Endothelial cell of umbilical vein (primary cell): ENCODE results near the gene RAD1.

ENCODE experiments used
- EZH2 ChIP-seq: IDR thresholded peaks from 2 replicates; pipeline ENCODE4 v1.6.1; 2012; ENCODE audit warnings: borderline replicate concordance, low read depth, mild to moderate bottlenecking, moderate library complexity, low read length, inconsistent platforms; ENCODE audit not compliant: severe bottlenecking
- FOS ChIP-seq: IDR thresholded peaks from 2 replicates; pipeline ENCODE4 v1.6.1; 2011; ENCODE audit warnings: mild to moderate bottlenecking, low read length, moderate library complexity, borderline replicate concordance; ENCODE audit not compliant: insufficient read depth
- GATA2 ChIP-seq: IDR thresholded peaks from 2 replicates; pipeline ENCODE4 v1.7.0; 2011; ENCODE audit warnings: low read depth, mild to moderate bottlenecking, moderate library complexity, mixed read lengths, low read length; ENCODE audit not compliant: insufficient read length, insufficient read depth
- MYC ChIP-seq: IDR thresholded peaks from one replicate; pipeline ENCODE4 v1.6.1; 2011; ENCODE audit warnings: mild to moderate bottlenecking, low read depth, low read length
- POLR2A ChIP-seq: IDR thresholded peaks from 2 replicates; pipeline ENCODE4 v1.6.1; 2012; ENCODE audit warnings: low read depth, mild to moderate bottlenecking, control low read depth, low read length
- POLR2AphosphoS5 ChIP-seq: IDR thresholded peaks from 2 replicates; pipeline ENCODE4 v1.6.1; 2012; ENCODE audit warnings: low read depth, mild to moderate bottlenecking, control low read depth, low read length, moderate library complexity; ENCODE audit not compliant: insufficient read depth
- TF ChIP-seq, protein P1 (sequence below): IDR thresholded peaks from 2 replicates; pipeline ENCODE4 v1.6.1; 2011; ENCODE audit not compliant: insufficient read depth, insufficient read length
- TF ChIP-seq, protein P2 (sequence below), 2 donors: IDR thresholded peaks; 1 replicate in 1 of 2; 2 replicates in 1 of 2; pipeline ENCODE4 v1.5.1; 2011; ENCODE audit warnings: low read length in 2 of 2, mild to moderate bottlenecking in 2 of 2, moderate library complexity in 2 of 2, control low read depth in 1 of 2, inconsistent platforms in 1 of 2, low read depth in 1 of 2; ENCODE audit not compliant: insufficient read depth in 1 of 2; ENCODE audit errors: extremely low read depth in 1 of 2

DNA sequence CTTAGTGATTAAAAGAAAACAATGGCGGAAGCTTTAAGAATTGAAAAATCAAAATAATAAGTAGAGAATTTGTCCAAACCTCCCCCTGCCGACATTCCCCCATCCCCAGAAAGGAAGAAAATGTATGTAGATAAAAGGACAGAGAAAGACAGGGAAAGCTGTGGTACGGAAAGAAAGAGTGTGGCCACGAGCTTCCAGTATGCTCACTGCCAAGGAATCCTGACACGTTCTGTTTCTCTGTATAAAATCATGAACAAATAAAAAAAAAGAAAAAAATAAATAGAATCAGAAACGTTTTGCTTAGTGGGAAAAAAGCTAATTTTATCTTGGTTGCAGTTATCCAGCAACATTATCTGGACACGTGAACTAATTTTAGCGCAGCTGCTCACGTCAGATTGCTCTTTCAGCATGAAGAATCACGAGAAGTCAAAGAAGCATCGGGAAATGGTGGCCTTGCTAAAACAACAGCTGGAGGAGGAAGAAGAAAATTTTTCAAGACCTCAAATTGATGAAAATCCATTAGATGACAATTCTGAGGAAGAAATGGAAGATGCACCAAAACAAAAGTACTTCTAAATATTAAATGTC, 29.2 kb upstream of the RAD1 start:
- TF ChIP-seq, protein P1, sequence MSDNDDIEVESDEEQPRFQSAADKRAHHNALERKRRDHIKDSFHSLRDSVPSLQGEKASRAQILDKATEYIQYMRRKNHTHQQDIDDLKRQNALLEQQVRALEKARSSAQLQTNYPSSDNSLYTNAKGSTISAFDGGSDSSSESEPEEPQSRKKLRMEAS, result no peak
- TF ChIP-seq, protein P2, sequence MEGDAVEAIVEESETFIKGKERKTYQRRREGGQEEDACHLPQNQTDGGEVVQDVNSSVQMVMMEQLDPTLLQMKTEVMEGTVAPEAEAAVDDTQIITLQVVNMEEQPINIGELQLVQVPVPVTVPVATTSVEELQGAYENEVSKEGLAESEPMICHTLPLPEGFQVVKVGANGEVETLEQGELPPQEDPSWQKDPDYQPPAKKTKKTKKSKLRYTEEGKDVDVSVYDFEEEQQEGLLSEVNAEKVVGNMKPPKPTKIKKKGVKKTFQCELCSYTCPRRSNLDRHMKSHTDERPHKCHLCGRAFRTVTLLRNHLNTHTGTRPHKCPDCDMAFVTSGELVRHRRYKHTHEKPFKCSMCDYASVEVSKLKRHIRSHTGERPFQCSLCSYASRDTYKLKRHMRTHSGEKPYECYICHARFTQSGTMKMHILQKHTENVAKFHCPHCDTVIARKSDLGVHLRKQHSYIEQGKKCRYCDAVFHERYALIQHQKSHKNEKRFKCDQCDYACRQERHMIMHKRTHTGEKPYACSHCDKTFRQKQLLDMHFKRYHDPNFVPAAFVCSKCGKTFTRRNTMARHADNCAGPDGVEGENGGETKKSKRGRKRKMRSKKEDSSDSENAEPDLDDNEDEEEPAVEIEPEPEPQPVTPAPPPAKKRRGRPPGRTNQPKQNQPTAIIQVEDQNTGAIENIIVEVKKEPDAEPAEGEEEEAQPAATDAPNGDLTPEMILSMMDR (IDR thresholded peaks at IDR 0.05; ENCODE audit: extremely low read depth in 1 of 2, insufficient read depth in 1 of 2, low read depth in 1 of 2, low read length in 2 of 2), result no peak
- TF ChIP-seq POLR2A (no peak), FOS (no peak), EZH2 (no peak), POLR2AphosphoS5 (no peak), GATA2 (no peak), MYC (no peak)
